Fibroblast of skin of abdomen (primary cell): ENCODE measurements around the gene BCAS3.
A peak's percentile ranks its signal among the peaks of the same experiment; 100 is the strongest.

Source experiments
- DNase-seq: peaks from one replicate; pipeline ENCODE4 v3.0.0-alpha.2; 2013

BCAS3 gene

DNA sequence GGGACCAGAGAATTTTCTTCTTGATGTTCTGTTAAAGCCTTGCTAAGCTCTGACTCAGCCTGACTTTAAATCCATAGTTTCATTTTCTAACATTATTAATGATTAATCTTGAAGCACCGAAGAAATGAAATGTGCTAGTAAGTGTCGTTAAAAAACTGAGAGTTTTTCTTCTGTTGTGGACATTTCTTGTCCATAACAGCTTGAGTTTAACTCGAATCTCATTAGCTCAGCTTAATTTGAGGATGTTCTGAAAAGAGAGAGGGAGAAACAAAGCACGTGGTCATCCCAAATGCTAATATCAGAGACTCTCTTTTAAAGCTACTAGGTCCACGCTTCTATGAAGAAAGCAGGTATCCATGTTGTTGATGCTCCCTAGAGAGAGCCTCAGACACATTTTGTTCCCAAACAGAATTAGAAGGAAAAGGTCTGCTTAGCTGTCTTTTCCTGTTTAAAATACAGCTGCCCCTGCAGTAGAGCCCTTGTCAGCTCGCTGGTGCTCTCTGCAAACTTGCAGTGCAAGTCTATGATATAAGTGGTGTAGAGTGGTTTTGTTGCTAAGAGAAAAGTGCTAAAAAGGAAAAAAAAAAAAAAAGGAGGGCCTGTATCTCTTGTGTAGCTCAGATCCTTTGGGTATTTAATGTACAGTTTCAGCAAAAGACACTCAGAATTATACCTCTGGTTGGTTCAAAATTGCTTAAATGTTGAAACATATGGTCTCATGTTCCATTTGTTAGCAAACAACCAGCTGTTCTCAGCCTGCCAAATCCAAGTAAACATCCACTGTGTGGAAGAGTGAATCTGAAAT, 530.9 kb downstream of the BCAS3 start:
- DNase-seq: no peak

DNA sequence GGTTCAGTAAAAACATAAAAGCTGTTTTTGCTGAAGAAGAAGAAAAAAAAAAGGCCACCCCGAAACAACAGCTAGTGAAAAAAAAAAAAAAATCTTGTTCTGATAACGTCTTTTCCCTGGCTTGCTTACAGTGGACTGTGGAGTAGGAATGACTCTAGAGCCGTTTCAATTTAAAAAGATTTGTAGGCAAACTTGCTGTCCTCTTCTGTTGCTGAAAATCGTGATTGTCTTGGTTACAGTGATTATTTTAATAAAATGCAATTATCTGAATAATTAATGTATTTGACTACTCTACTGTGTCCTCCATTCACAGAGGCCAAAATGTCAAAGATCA, 531.4 kb downstream of the BCAS3 start:
- DNase-seq: no peak

DNA sequence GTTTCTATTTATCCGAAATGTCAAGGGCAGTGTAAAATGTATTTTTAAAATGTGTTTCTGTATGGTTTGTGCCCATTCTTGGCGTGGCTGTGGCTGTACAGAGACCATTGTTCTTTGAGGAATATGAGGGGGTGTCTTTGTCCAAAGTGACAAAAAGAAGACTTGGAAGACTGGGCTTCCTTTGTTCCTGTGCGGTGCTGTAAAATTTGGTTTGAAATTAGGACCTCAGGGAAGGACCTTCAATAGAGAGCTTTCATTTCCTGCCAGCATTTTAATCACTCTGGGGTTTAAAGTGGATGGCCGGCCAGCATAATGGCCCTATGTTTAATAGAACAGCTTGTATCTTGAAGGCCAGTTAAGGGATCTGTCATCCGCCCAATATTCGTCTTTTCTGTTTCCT, 531.9 kb downstream of the BCAS3 start:
- DNase-seq: no peak

DNA sequence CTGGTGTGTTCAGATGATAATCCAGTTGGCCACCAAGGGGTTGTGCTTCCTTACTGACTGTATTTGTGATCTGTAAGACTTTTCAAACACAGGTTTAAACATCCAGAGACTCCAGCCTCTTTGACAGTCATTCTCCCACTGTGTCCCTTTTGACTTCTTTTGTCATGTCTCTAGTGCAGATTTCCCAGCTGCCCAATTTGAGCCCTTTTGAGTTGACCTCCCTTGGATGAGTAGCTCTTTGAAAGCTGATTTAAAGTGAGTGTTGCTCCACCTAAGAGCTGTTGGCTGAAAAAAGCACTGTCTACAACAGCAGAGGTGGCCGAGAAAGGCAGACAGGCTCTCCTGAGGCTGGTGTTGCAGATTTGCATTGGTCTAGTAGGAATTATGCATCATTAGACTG, 533.6 kb downstream of the BCAS3 start:
- DNase-seq: no peak

DNA sequence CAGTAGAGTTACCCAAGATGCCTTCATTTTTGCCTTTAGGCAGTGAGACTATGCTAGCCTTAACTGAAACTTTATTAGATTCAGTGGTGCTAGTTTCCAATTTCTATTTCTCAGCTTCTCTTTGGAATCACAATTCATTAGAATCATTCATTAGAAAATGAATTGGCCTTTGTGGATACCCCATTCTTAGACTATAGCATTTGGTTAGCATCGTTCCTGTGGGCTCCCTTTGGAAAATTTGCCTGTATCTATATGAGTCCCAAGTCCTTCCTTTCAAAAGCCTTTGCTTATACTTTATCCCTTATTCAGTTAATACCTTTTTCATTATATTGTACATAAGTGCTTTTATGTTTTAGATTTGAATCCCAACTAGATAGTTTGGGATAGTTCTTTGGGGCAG, 535.0 kb downstream of the BCAS3 start:
- no peak for DNase-seq

DNA sequence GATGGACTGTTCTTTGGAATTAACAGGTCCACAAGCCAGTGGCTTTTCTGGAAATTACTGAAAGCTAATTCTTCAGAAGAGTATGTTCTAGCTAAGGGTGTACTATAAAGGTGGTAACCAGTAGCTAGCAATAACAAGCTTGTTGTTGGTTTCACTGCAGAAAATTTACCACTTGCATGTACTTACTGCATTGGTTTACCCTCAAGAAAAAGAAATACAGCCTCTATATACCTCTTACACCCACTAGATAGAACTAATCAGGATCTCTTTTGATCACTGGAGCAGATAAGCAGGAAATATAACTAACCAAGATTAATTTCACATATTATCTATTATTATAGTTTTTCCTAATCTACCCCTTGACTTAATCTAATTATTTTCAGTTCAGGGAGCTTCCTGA, 537.1 kb downstream of the BCAS3 start:
- no peak for DNase-seq

DNA sequence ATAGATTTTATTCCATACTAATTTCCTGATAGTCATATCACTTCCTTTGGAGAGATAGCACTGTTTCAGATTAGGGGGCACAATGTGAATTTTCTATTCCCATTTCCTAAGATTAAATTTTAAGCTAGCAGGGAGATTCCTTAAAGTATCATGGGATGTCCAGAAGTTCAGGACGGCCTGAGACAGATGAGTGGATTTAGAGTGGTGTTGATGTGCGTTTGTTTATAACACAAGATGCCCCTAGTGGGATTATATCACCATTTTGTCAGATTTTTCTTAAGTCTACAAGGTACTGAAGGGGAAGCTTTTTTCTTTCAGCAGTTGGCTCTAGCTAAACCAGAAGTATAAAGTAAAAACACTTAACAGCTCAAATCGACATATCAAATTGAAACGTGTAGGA, 538.4 kb downstream of the BCAS3 start:
- DNase-seq: no peak

DNA sequence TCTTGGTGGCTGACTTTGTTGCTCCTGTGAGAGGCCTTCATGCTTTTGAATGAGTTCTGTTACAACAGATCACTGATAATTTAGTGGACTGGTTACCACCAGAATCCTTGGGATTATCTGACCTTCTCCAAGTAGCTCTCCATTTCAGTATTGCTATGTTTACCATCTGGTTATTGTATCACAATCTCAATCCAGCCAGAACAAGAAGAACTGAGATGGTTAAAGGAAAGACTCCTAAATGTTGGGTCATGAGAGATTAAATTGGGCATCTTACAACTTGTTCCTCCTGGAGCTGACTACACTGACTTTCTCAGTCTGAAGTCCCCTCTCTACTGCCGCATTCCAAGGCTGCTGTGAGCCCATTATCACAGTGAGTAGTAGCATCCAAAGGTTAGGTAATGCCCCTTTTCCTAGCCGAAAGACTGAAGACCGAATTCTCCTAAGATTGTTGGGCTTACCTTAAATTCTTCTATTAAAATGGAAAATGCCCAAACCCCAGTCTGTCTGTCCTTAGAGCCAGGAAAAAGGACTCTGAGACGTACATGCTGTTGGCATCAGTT, 540.3 kb downstream of the BCAS3 start:
- no peak for DNase-seq

DNA sequence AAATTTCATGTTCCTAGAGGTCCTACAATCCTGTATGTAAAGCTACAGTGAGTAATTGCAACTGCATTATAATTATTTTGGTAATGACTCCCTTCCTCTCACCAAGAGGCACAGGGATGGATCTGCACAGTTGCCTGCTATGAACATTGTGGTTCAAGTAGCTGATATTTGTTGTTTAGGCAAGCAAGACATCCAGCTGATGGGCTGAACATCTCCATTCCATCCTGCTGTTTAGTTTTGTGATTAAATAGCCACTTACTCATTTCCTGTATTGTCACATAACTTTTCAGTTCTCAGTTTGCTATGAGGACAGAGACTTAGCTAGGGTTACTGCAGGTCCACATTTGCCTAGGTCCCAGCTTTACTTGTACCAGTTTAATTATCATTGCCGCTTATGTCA, 540.8 kb downstream of the BCAS3 start:
- peak; percentile 46 for DNase-seq

DNA sequence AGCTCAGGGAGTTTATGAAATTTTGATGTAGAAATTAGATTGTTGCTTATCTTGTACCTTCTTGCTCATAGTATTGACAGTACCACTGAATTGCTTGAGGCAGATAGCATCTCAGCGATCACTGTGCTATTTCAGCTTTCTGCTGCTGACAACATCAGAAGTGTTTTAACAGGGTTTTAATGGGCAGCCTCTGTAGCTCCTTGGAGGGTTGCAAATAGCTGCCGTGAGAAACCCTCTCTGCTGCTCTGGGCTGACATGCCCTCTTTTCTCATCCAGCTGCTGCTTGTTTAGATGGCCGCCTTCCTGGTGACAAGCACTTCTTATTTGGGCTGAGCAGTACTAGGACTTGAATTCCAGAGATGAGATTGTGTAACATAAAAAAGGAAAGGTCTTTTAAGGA, 541.8 kb downstream of the BCAS3 start:
- peak; percentile 20 for DNase-seq

DNA sequence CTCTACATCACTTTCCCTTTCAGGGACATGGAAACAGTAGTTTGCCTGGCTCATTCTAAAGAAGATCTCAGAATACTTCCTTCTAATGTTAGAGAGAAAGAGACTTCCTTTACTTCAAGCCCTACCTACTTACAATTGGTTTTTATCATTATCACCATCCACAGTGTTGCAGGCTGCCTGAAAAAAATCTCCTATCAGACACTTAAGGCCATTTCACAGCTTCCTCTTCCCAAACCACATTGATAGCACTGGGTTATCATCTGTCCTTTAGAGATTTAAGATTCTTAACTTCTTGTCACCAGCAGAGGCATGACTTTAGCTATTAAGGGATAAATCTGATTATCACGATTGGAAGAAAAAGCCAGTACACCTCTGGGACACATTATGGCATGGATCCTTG, 543.5 kb downstream of the BCAS3 start:
- no peak for DNase-seq

DNA sequence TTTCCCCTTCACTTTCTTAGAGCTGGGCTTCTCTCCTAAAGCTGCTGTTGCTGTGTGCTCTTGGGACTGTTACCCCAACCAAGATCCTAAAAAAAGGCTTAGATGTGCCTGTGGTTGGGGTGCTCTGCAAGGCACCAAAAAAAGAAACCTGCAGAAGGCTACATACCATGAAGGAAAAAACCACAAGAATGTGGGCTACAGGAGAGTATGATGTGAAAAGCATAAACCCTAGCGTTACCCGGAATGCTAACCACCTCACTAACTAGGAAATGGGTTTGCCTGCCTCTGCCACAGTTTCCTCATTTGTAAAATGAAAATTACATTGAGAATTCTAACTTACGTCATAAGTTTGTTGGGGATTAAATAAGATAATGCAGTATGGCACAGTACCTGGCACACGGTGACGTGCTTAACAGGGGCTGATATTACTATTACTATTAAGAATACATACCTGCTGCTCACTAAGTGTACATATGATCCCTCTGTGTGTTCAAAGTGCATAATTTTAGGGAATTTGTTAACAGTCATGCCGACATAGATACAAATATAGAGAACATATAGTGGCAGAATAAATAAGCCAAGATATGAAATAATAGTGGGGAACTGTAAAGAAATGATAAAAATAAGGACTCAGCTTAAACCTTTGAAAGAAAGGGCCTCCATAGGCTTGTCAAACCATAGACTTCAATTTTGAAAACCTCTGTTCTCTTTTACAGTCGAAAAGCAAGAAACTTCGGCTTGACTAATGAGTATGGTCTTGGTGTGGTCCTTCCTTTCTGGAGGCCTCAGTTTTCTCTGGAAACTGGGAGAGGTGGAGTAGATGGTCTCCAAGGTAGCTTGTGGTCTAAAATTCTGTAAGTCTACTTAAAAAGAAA, 544.2 kb downstream of the BCAS3 start:
- DNase-seq: peak; percentile 31

DNA sequence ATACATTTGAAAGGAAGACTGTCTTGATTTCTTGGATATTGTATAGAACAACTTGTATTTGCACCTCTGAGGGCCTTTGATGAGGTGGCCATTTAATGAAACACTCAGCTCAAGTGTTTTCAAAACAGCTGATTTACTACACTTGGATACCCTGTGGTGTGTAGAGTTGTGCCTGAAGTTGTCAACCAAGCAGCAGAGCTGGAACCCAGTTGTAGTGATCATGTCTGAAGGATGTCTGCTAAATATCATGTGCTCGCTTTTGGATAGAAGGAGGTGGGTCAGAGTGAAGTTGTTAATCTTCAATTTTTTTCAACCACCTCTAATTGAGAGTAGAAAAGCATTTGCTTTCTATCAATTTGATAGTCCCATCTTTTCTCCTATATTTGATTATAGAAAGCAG, 546.1 kb downstream of the BCAS3 start:
- no peak for DNase-seq

DNA sequence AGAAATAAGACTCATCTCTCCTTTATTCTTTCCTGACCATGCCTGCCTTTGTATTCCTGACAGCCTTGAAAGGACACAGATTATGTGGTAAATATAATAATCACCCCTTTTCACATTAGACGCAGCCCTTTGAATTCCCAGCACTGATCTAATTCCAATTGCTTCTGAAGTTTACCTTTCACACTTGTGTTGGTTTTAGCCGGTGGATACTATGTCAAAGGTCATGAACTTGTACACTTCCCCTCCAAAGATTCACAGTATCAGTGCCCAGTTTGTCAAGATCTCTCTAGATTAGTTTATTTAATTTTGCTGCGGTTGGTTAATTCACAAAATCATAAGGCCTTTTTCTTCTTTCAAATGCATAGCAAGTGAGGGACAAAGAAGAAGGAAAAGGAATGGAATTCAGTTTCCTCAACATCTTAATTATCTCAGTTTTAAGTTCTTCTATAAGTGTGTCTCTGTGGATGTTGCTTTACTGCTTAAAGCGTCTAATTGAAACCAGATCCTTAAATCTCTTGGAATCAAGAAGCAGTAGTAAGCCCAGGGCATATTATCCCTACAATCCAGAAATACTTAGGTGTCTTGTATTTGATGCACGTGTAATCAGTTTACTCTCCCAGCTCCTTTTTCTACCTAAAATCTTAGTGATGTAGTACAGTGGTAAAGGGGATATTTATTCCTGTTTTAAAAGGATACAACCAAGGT, 547.7 kb downstream of the BCAS3 start:
- DNase-seq: peak; percentile 57

DNA sequence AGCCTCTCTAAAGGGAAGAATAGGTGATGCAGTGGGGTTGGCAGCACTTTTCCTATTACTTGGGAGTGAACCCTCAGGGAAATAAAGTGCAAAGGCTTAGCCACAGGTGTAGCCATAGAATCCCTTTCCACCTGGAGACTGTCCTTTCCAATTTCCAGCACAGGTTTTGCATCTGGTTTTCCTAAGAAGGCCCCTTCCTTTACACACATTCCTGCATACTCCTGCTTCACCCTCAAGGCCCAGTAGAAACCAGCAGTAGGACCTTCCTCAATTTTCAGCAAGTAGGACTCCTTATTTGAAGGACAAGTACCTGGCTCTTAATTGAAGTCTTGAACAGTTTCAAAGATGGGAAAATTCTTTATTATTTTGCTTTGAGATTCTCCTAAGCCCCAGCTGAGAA, 550.2 kb downstream of the BCAS3 start:
- no peak for DNase-seq

DNA sequence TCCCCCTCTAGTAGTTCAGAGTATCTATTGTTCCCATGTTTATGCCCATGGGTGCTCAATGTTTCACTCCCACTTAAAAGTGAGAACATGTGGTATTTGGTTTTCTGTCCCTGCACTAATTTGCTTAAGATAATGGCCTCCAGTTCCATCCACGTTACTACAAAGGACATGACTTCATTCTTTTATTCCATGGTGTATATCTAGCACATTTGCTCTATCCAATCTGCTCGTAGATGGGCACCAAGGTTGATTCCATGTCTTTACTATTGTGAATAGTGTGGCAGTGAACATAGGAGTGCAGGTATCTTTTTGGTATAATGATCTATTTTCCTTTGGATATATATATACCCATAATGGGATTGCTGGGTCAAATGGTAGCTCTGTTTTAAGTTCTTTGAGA, 552.8 kb downstream of the BCAS3 start:
- DNase-seq: no peak

DNA sequence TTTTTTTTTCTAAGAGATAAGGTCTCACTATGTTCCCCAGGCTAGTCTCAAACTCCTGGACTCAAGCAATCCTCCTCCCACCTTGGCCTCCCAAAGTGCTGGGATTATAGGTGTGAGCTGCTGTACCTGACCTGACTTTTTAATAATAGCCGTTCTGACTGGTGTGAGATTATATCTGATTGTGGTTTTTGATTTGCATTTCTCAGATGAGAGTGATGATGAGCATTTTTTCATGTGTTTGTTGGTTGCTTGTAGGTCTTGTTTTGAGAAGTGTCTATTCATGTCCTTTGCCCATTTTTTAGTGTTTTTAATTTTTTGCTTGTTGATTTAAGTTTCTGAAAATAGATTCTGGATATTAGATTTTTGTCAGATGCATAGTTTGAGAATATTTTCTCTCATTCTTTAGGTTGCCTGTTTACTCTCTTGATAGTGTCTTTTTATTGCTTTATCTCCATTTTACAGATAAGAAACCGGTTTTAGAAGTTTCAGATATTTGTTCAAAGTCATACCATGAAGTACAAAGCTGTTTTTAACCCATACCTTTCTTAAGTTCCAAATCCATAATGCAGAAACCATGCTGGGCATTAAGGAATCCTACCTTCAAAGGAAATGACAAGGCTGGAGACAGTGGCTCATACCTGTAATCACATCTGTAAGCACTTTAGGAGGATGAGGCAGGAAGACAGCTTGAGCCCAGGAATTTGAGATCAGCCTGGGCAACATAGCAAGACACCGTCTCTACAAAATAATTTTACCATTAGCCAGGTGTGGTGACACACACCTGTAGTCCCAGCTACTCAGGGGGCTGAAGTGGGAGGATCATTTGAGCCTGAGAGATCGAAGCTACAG, 553.5 kb downstream of the BCAS3 start:
- DNase-seq: no peak

DNA sequence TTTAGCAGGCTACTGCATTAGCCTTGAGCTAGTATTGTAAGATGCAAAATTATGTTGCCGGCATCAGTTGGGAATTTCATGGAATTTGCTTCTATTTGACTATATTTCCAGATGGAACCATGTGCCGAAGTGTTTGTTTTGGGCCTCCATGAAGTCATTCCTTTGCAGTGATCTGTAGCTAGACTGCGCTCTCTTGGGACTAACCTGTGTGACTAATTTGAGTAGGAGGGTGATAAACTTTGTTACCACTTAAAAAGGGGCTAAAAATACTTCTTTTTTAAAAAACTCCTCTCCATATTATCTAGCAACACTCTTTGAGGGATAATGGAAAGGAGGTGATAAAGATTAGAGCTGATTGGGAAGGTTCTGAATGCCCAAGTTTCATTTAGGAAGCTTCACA, 555.2 kb downstream of the BCAS3 start:
- DNase-seq: peak; percentile 21

DNA sequence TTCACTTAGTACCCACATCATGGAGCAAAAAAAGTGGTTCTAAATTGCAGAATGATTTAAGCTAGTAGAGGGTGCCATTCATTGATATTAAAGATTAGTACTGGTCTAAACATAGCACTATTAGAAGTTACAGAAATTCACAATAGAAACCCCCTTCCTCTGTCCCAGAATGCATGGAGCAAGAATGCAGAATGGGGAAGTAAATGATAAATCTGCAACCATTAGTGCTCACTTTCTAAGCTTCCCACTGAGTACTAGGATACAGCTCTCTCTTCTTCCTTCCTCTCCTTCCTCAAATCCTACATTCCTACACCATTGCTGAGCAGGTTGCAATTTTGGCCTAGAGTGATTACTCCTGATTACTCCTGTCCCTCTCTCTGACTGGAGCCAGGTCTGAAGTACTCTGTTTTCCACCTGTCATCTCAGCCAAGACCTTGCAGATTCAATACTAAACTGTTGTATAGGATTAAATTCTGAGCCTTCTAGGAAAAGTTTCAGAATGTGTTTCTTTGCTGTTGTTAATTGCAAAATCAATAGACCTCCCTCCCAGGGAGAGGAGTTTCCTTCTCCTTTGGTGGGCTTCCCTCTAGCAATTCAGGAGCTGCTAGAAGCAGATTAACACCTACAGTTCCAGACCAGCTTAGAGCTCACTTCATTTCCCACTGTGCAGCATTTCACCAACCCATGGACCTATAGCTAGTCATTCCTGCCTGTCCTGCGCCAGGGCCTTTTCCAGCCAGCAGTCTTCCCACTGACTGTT, 556.5 kb downstream of the BCAS3 start:
- no peak for DNase-seq

DNA sequence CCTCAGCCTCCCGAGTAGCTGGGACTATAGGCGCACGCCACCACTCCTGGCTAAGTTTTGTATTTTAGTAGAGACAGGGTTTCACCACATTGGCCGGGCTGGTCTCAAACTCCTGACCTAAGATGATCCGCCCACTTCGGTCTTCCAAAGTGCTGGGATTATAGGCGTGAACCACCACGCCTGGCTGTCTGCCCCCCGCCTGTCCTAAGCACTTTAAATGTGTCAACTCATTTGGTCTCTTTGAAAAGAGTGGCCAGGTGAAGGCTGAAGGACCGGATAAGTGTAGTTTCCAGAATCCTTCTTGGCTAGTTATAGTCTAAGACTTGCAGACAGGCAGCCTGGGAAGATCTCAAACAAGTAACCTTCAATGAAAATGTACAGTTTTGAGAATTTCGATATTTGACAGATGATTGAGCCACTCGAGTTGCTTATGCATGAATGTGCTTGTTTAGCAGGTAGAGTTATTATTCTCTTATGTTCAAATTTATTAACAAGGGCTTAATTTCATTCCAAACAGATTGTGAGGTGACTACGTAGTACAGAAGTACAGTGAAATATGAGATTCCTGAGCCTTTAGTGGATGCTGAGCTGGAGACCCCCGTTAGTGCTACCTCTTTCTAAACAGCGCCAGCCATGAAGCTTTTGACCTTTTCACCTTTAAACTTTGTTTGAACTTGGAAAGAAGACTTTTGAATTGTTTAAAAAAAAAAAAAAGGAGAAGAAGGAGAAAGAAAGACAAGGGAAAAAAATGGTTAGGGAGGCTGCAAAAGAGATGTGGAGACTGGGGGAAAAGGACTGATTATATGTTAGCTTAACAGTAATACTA, 557.6 kb downstream of the BCAS3 start:
- DNase-seq: no peak

DNA sequence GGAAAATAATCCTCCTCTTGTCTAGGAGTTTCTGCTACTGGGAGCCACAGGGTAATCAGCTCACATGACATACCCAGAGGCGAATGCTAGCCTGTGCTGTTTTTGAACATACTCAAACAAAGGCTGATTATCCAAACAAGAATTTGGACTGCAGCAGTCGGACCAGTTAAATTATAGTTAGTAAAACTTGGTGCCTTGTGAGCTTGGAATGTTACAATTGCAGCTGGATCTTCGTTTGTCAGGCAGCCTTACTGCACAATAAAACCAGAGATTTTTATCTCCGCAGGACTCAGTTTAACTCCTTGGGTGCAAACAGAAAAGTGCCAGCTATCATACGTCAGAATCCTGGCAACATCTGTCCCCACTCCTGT, 558.2 kb downstream of the BCAS3 start:
- DNase-seq: peak; percentile 33
